NCI-H2081 (cell line): ENCODE measurements around the gene CENPS.
"Not testable (repeated sequence)": the region's sequence is repeated elsewhere in the genome, so short reads cannot be mapped to it uniquely, and the experiment has no call there.

Experiments
- DNase-seq, 2 experiments: peaks; one replicate each; lab custom pipeline; 2025; lab: John Stamatoyannopoulos, UW

CENPS gene

GRCh38 chr1:10451287-10451686, 21.1 kb downstream of the CENPS start:
- DNase-seq: no peak

GRCh38 chr1:10456048-10456447, 25.8 kb downstream of the CENPS start:
- DNase-seq: no peak

GRCh38 chr1:10456661-10457060, 26.4 kb downstream of the CENPS start:
- DNase-seq: no peak

GRCh38 chr1:10457462-10457861, 27.2 kb downstream of the CENPS start:
- not testable (repeated sequence) for DNase-seq

DNA sequence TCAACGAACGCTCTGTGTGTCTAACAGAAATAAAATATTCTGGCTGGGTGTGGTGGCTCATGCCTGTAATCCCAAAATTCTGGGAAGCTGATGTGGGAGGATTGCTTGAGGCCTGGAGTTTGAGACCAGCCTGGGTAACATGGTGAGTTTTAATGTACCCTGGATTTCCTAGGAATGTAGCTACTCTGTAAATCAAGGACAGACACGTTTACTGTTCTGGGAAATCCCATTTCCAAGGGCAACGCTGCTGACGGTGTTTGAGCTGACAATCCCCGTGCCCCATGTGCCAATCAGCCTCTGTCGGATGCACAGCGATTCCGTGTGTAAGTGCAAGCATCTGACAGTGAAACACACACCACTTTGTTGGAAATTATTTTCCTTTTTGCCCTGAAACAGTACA, 27.6 kb downstream of the CENPS start:
- no peak for DNase-seq

GRCh38 chr1:10459184-10459583, 29.0 kb downstream of the CENPS start:
- no peak for DNase-seq

GRCh38 chr1:10467078-10467477, 36.8 kb downstream of the CENPS start:
- no peak for DNase-seq

GRCh38 chr1:10470043-10470442, 39.8 kb downstream of the CENPS start:
- no peak for DNase-seq

- DNase-seq: peak in 1 of 2 experiments; percentile 48
Measured at GRCh38 chr1:10471411-10472219, 41.4 kb downstream of the CENPS start.

DNA sequence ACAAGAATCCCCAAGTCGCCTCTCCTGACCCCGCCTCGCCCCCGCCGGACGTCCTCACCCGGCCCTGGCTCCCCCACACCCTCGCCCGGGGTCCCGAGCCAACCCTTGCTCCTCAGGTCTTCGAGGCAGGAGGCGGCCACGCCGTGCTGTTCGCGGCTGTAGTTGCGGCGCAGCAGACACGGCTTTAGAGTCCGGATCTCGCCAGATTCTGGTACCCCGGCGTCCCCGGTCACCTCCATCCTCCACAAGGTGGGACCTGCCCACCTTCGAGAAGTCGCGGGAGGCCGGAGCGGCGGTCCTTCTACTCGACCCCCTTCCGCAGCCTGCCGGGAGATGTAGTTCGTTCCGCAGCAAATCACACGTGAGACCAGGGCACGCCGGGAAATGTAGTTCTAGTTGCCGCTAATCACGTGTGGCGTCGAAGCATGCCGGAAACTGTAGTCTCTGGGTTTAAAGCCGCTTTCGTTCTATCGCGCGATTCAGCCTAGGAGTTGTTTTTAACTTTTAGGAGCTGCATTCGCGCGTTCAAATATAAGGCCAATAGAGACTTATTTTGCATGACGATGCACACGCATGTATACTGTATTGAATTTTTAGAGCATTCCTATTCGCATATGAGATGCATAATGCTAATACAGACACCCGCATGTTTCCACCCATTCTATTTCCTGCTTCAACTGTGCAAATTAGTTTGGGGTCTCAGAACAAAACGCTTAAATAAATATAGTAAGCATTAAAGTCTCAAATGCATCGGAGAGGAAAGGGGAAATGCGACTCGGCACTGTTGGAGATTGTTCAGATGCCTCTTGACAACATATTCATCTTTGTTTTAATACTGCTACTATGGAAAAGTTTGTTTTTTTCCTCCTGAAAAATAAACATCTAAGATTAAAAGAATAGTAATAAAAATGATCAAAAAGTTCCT, 42.2 kb downstream of the CENPS start, which contains the start of gene DFFA:
DFFA (minus strand) TSS at position 310 of the 925 bp plus-strand sequence; CDS start at position 239, 71 bp downstream.
- peak; percentile 93 to 98 for DNase-seq

DNA sequence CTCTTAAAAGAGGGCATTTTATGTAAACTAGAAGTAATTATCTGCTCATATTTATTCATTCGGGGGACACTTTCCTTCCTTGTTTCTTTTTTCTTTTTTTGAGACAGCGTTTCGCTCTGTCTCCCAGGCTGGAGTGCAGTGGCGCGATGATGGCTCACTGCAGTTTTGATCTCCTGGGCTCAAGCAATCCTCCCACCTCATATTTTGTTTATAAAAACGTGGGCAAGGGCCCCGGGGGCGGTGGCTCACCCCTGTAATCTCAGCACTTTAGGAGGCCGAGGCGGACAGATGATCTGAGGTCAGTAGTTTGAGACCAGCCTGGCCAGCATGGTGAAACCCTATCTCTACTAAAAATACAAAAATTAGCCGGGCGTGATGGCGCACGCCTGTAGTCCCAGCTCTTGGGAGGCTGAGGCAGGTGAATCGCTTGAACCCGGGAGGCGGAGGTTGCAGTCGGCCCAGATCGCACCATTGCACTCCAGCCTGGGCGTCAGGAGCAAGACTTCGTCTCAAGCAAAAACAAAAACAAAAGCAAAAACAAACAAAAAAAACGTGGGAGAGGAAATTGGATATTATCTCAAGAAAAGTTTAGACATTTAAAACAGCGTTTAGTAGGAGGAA, 43.0 kb downstream of the CENPS start:
- DNase-seq: no peak

DNA sequence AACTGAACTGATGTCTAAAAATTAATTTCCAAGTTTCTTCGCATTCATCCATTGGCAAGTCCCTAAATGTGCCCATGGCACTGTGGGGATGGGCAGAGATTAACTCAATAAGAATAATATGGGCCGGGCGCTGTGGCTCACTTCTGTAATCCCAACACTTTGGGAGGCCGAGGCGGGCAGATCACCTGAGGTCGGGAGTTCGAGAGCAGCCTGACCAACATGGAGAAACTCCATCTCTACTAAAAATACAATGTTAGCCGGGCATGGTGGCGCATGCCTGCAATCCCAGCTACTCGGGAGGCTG, 44.0 kb downstream of the CENPS start:
- not testable (repeated sequence) for DNase-seq

DNA sequence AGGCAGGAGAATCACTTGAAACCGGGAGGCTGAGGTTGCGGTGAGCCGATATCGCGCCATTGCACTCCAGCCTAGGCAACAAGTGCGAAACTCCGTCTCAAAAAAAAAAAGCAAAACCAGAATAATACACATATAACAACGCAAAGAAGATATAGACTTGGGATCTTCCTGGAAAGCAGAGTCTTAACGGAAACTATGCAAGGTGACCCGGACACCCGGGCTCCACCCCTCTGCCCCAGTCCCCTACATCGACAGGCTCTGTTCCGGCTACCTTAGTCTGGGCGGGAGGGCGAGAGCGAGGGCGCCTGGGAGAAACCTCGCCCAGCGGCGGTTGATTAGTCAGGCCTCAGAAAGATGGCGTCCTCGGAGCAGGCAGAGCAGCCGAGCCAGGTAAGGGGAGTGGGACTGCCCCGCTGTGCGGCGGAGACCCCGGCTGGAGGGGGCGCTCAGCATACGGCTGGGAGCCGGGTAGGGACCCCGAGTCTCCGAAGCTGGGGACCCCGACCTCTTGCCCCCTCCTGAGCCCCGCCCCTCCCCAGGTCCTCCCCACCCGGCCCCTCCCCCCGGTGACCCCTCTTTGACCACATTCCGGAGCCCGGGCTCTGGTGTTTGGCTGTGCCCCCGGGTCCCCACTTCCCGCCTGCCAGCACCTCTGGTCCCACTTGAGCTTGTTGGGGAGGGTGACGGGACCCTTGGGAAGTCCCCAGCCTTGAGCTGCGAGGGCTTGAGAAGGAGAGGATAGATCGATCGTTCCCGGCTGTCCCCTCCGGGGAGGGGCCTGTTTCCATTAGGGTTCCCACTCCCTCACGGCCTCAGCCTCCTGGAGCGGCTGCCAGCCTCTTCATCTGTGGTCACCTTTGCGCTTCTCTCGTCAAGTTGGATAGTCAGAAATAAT, 44.6 kb downstream of the CENPS start, which contains the start of gene PEX14:
PEX14 (plus strand) TSS at position 338 of the 895 bp plus-strand sequence; CDS start at position 355, 17 bp downstream.
- peak; percentile 87 to 94 for DNase-seq

DNA sequence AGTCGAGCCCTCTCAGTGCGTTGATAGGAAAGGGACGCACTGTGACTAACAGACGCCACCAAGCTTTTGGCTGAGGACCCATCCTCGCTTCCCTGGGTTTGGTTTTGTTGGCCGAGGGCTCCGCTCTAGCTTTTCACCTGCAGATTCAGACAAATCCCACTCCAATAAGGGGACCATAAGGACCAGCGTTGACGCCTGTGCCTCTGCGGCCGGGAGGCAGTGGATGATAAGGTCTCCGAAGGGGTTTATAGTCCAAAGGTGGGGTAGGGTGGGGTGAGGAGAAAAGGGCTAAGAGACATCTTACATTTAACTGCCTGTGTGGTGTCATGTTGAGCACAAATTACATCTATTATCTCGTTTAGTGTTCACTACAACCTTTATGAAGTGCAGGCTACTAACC, 45.3 kb downstream of the CENPS start:
- DNase-seq: no peak

DNA sequence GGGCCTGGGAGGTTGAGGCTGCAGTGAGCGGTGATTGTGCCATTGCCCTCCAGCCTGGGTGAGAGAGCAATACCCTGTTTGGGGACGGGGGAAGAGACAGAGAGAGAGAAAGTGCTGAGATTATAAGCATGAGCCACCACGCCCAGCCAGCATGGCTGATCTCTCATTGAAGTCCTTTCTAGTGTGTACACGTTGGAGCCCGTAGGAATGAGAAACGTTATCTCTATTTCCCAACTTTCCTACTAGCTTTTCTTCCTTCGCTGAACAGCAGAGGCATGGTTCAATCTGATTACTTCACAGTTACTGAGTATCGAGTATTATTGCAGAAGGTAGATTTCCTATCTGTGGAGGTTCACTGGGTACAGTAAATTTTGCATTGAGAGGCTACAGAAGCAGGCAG, 49.1 kb downstream of the CENPS start:
- no peak for DNase-seq

DNA sequence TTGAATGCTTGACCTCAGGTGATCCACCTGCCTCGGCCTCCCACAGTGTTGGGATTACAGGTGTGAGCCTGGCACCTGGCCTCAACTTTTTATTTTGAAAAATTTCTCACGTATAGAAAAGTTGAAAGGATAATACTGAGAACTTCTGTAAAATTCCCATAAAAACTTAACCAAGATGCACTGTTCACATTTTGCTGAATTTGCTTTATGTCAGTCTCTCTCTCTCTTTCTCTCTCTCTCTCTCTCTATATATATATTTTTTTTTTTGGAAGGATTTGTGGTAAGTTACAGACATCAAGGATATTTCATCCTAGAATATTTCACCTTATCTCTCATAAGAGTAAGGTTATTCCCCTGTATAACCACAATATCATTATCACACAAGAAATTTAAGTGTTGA, 50.4 kb downstream of the CENPS start:
- no peak for DNase-seq

DNA sequence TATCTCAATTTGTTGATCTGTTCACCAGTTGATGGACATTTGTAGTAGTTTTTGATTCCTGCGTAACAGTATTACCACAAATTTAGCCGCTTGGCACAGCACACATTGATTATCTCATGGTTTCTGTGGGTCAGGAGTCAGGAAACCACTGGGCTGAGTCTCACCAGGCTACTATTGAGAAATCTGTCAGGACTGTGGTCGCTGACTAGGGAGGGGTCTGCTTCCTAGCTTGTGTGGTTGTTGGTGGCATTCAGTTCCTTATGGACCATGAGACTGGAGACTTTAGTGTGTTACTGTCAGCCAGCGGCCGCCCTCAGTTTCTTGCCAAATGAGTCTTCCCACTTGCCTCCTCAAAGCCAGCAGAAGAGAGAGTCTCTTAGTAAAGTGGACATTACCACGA, 54.3 kb downstream of the CENPS start:
- DNase-seq: no peak

DNA sequence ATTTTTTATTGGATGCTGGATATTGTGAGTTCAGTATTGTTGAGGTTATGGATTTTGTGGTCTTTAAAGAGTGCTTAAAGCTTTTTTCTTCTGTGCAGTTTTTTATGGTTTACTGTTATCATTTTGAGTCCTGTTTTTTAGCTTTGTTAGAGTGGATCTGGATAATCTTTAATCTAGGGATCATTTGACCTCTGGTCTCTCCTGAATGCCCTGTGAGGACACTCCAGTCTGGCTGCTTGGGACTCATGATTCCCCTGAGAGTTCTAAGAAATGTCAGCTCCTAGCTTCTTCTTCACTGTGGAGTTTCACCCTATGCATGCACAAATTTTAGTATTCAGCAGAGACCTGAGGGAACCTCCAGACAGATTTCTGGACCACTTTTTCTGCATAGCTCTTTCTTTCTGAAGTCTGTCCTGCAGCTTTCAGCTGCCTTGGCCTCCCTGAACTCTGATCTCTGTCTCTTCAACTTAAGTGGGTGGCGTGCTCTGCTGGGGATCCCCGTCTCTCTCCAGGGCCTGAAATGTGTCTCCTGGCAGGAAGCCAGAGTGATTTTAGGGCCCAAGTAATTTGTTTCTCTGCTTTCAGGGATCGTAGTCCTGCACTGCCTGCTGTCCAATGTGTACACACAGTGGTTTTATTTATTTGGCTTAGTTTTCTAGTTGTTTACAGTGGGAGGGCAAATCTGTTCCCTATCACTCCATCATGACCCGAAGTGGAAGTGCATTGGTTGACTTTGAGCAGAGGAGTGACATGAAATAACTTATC, 59.2 kb downstream of the CENPS start:
- DNase-seq: peak in 1 of 2 experiments; percentile 53

- DNase-seq: no peak
Measured at GRCh38 chr1:10490286-10490970, 60.2 kb downstream of the CENPS start.
